AG09319 (cell line): ENCODE results near the gene MAPKAP1.

ENCODE experiments used
- DNase-seq: peaks from one replicate; pipeline ENCODE4 v3.0.0-alpha.2; 2010; ENCODE audit warnings: low read depth; ENCODE audit errors: extremely low read depth
- TF ChIP-seq, protein P1 (sequence below): IDR thresholded peaks from 2 replicates; pipeline ENCODE4 v1.5.1; 2011; ENCODE audit warnings: low read depth, mild to moderate bottlenecking, inconsistent platforms, low read length, moderate library complexity

The MAPKAP1 gene

DNA sequence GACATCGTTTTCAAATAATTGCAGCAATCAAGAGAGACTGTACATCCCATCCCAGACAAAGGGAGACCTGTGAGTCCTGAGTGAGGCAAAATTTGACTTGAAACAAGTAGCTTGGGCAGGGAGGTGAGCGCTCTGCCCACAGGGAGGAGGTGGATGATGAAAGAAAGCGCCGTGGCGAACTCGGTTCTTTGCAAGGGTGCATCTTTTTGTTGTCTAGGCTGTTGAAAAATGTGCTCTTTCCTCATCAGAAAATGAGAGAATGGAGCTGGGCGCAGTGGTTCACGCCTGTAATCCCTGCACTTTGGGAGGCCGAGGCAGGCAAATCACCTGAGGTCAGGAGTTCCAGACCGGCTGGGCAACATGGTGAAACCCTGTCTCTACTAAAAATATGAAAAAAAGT is 294.8 kb downstream of the MAPKAP1 start:
- TF ChIP-seq, protein P1, sequence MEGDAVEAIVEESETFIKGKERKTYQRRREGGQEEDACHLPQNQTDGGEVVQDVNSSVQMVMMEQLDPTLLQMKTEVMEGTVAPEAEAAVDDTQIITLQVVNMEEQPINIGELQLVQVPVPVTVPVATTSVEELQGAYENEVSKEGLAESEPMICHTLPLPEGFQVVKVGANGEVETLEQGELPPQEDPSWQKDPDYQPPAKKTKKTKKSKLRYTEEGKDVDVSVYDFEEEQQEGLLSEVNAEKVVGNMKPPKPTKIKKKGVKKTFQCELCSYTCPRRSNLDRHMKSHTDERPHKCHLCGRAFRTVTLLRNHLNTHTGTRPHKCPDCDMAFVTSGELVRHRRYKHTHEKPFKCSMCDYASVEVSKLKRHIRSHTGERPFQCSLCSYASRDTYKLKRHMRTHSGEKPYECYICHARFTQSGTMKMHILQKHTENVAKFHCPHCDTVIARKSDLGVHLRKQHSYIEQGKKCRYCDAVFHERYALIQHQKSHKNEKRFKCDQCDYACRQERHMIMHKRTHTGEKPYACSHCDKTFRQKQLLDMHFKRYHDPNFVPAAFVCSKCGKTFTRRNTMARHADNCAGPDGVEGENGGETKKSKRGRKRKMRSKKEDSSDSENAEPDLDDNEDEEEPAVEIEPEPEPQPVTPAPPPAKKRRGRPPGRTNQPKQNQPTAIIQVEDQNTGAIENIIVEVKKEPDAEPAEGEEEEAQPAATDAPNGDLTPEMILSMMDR: no peak
- DNase-seq: no peak

DNA sequence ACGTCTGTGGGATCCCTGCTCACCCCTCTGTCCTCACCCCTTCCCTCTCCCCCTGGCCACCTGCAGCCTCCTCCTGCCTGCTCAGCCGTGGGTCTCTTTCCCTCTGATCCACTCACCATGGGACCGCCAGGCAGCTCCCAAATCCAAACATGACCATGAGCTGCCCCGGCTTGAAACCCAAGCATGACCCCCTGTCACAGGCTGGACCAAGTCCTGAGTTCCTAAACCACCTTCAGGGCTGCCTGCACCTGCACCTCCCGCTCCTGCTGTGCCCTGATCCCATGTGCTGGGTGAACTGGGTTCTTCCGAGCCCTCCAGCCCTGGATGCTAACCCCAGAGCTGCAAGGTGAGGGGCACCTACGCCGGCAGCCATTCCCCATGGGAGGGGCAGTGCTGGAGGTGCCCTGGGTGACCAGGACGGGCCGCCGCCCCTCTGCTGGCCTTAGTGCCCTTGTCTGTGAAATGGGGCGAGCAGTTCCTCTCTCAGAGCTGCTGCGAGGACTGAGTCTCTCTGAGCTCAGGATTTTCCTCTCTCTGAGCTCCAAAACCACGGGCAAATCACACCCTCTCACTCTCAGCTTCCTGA is 295.7 kb downstream of the MAPKAP1 start:
- TF ChIP-seq, protein P1: no peak
- no peak for DNase-seq

DNA sequence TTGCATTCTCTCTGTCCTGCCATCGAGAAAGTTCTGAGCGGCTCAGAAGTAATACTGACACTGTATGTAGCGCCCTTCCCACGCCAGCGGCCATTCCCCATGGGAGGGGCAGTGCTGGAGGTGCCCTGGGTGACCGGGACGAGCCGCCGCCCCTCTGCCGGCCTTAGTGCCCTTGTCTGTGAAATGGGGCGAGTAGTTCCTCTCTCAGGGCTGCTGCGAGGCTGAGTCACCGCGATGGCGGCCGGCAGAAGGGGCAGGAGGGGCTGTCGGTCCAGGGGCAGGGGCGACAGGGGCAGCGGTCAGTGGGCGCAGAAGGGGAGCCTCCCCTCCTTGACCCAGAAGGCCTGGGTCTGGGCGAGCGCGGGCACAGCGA is 296.5 kb downstream of the MAPKAP1 start:
- TF ChIP-seq, protein P1: no peak
- DNase-seq: no peak

DNA sequence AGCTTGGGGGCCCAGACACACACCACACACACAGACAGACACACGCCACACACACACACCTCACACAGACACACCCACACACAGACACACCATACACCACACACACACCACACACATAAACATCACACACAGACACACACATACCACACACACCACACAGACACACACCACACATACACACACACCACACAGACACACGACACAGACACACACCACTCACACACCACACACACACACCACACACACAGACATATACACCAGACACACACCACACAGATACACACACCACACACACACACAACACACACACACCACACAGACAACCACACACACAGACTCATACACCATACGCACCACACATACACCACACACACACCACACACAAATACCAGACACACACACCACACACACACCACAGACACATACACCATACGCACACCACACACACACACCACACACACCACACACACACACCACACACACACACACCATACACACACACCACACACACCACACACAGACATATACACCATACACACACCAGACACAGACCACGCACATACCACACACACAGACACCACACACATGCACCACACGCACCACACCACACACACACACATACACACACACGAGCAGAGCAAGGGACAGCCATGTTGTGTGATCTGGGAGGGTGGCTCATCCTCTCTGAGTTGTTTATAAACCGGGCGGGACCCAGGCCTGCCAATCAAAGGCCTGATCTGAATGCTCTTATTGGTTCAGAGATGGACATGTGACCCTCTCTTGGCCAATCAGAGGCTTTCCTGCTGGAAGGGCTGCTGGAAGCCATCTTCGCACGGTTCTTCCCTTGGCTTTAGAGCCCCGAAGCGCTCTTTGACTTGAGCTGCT is 297.1 kb downstream of the MAPKAP1 start:
- TF ChIP-seq, protein P1: no peak
- DNase-seq: peak; percentile 40

DNA sequence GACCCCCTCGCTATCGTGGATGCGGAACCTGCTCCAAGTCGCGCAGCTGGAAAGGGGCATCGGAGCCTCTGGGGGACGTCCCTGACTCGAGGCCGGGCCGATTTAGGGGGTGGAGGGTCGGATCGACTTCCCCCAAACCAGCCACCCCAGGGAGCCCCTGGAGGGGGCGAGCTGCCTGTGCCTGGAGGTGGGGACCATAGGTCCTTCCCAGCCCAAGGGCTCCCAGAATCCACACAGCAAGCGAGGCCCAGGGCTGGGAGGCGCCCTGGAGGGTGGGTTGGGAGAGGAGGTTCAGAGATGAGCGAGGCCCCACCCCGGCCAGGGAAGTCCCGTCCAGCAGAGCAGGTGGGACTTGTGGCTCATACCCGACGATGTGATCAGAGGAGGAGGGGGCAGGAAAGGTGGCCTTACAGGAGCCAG is 297.8 kb downstream of the MAPKAP1 start:
- no peak for DNase-seq
- TF ChIP-seq, protein P1: no peak

DNA sequence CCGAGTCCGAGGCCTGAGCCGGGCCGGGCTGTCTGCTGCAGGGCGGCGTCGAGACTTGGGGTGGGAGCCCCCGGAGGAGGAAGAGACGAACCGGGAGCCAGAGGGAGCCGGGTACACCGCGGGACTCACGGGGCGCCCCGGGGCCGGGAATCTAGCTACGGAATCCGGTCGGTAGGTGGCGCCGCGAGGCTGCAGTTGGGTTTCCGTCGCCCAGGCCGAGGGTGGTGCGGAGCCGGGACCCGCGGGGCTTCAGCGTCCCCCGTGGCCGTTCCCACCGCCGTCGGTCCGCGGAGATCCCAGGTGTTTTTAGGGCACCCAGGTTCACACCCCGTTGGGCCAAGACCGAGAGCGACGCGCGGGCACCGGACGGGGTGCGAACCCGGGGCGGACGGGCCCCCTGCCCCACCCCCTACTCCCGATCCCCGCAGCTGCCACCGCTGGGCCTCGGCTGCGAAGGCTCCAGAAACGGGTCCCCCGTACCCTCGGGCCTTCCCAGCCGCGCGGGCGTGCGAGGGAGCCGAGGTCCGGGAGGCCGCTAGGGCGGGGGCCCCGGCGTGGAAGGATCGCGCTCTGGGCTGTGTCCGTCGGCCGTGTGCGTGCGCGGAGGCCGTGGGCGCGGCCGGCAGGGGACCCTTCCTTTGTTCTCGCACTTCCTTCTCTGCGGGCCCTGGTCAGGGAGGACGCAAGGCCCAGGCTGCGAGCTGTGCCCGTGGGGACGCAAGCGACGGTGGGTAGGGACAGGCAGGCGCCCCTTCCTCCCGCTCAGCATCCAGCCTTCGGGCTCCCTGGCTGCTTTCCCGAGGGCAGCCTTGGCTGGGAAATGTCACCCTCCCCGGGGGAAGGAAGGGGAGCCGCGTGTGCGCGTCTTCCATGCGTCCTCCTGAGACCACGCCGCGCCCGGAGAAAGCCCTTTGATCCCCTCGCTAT is 298.8 kb downstream of the MAPKAP1 start:
- TF ChIP-seq, protein P1: peak; percentile 79
- peak; percentile 43 for DNase-seq
